Measurements from ENCODE around the gene LRP8. TPM values are rescaled to one million over a fixed set of nuclear protein-coding genes. Genes with fewer than 3 reads are reported as not detected.

LRP8 gene
- polyA plus RNA-seq, 2 of the 4 experiments (the other 2 are of a cell fraction) = 32.6 to 46.1 TPM

GRCh38 chr1:53338423-53338822, 10.6 kb upstream of the LRP8 start:
- no peaks in the 10 kb centered on the region for H3K4me1 ChIP-seq
- ATAC-seq (no peak), DNase-seq (ENCODE audit: low read depth in 1 of 2, low spot score in 1 of 2) (no peak), FAIRE-seq (no peak)
- no peak overlapping the region for H3K4me3 ChIP-seq
- no peak overlapping the region for H3K4me2 ChIP-seq
- no peaks in the 10 kb centered on the region for H3K9me3 ChIP-seq
- TF ChIP-seq, protein P1, sequence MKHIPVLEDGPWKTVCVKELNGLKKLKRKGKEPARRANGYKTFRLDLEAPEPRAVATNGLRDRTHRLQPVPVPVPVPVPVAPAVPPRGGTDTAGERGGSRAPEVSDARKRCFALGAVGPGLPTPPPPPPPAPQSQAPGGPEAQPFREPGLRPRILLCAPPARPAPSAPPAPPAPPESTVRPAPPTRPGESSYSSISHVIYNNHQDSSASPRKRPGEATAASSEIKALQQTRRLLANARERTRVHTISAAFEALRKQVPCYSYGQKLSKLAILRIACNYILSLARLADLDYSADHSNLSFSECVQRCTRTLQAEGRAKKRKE (CRISPR knock-in tag; IDR thresholded peaks at IDR 0.05; ENCODE audit: low read depth) = no peak
- TF ChIP-seq MAFK (IDR thresholded peaks at IDR 0.05; ENCODE audit: partially characterized antibody) (no peak), FOXS1 (CRISPR knock-in tag; IDR thresholded peaks at IDR 0.05) (no peak), TFCP2L1 (CRISPR knock-in tag; IDR thresholded peaks at IDR 0.05) (no peak), TP53 (CRISPR knock-in tag; IDR thresholded peaks at IDR 0.05) (no peak), EHF (CRISPR knock-in tag; IDR thresholded peaks at IDR 0.05) (no peak), BHLHE40 (IDR thresholded peaks at IDR 0.05; ENCODE audit: low read depth, low read length) (no peak), RNF2 (IDR thresholded peaks at IDR 0.05; ENCODE audit: borderline replicate concordance, low read depth) (no peak), ELK1 (IDR thresholded peaks at IDR 0.05; ENCODE audit: low read depth, low read length) (no peak), ZC3H11A (IDR thresholded peaks at IDR 0.05) (no peak), HEYL (CRISPR knock-in tag; IDR thresholded peaks at IDR 0.05) (no peak)
- WGBS (ENCODE audit: missing lambda C conversion rate) = 74% methylated on average over 1 of the region's 1 CpG
- H3K27ac ChIP-seq = no peak overlapping the region
- ChIA-PET POLR2A (no interaction called here), CTCF (no interaction called here)

- ATAC-seq = no peak
- Histone ChIP-seq H3K4me1 (no peaks in the 10 kb centered on the region), H3K9me3 (no peaks in the 10 kb centered on the region), H3K4me3 (no peak overlapping the region), H3K4me2 (no peak overlapping the region), H3K27ac (no peak overlapping the region)
- TF ChIP-seq CEBPB (IDR thresholded peaks at IDR 0.05) = no peak
- TF ChIP-seq HOXA7 (CRISPR knock-in tag; IDR thresholded peaks at IDR 0.05) = no peak
- no peak for TF ChIP-seq BHLHE40 (IDR thresholded peaks at IDR 0.05; ENCODE audit: low read depth, low read length)
- TF ChIP-seq SMC3 (IDR thresholded peaks at IDR 0.05) = no peak
- TF ChIP-seq SREBF2 (IDR thresholded peaks at IDR 0.05) = no peak
- TF ChIP-seq ZC3H11A (IDR thresholded peaks at IDR 0.05) = no peak
- DNase-seq (ENCODE audit: low read depth in 1 of 2, low spot score in 1 of 2) = no peak
- ChIA-PET CTCF (interaction anchor here (0.9 kb wide), 1 partner anchor 59 kb away, joined by 3 read pairs; no protein-coding TSS in a partner anchor), POLR2A (no interaction called here)
- no peak for FAIRE-seq
- WGBS (ENCODE audit: missing lambda C conversion rate) = 73% methylated on average over 5 of the region's 5 CpGs
These were observed 9.6 kb upstream of the LRP8 start for GRCh38 chr1:53337499-53337898.

GRCh38 chr1:53336146-53336545, 8.3 kb upstream of the LRP8 start:
- CTCF ChIA-PET = interaction anchor here (0.6 to 0.7 kb wide), 2 partner anchors 33 to 34 kb away, joined by 3 to 4 read pairs; no protein-coding TSS in a partner anchor
- POLR2A ChIA-PET = no interaction called here
- Histone ChIP-seq H3K9me3 (no peaks in the 10 kb centered on the region), H3K4me2 (no peak overlapping the region), H3K27ac (no peak overlapping the region), H3K4me3 (no peak overlapping the region), H3K4me1 (no peaks in the 10 kb centered on the region)
- FAIRE-seq (no peak), ATAC-seq (no peak), DNase-seq (ENCODE audit: low read depth in 1 of 2, low spot score in 1 of 2) (no peak)
- TF ChIP-seq SREBF2 (IDR thresholded peaks at IDR 0.05) (no peak), TP53 (CRISPR knock-in tag; IDR thresholded peaks at IDR 0.05) (no peak), FOSL2 (IDR thresholded peaks at IDR 0.05) (no peak), FOSL2 (CRISPR knock-in tag; IDR thresholded peaks at IDR 0.05) (no peak), MAZ (IDR thresholded peaks at IDR 0.05; ENCODE audit: borderline replicate concordance, low read depth, low read length) (no peak), EP300 (IDR thresholded peaks at IDR 0.05) (no peak), HEYL (CRISPR knock-in tag; IDR thresholded peaks at IDR 0.05) (no peak), GATA3 (IDR thresholded peaks at IDR 0.05; ENCODE audit: borderline replicate concordance) (no peak), ZFP36 (IDR thresholded peaks at IDR 0.05; ENCODE audit: borderline replicate concordance, partially characterized antibody) (no peak), CEBPB (IDR thresholded peaks at IDR 0.05) (no peak), CBX8 (IDR thresholded peaks at IDR 0.05) (no peak), POLR2AphosphoS2 (conservative IDR thresholded peaks at IDR 0.05; ENCODE audit: low read length) (no peak), CHD2 (IDR thresholded peaks at IDR 0.05; ENCODE audit: low read length, partially characterized antibody) (no peak), E2F6 (IDR thresholded peaks at IDR 0.05; ENCODE audit: borderline replicate concordance, low read depth) (no peak), NR3C1 (IDR thresholded peaks at IDR 0.05) (no peak)
- TF ChIP-seq, protein P1 (CRISPR knock-in tag; IDR thresholded peaks at IDR 0.05; ENCODE audit: low read depth) = no peak
- 93% methylated on average over 12 of the region's 12 CpGs for WGBS (ENCODE audit: missing lambda C conversion rate)
